HG03442 (cell line): Measurements from ENCODE around the gene EDC4.
A peak's percentile ranks its signal among the peaks of the same experiment; 100 is the strongest.
"Not testable (repeated sequence)": the region's sequence is repeated elsewhere in the genome, so short reads cannot be mapped to it uniquely, and the experiment has no call there.

Source experiments
- ATAC-seq: cut with Tn5 transposase; IDR thresholded peaks from one replicate; pipeline ENCODE4 v1.9.1; 2021; ENCODE audit warnings: mild to moderate bottlenecking, moderate library complexity; ENCODE audit not compliant: unreplicated experiment

Gene EDC4

DNA sequence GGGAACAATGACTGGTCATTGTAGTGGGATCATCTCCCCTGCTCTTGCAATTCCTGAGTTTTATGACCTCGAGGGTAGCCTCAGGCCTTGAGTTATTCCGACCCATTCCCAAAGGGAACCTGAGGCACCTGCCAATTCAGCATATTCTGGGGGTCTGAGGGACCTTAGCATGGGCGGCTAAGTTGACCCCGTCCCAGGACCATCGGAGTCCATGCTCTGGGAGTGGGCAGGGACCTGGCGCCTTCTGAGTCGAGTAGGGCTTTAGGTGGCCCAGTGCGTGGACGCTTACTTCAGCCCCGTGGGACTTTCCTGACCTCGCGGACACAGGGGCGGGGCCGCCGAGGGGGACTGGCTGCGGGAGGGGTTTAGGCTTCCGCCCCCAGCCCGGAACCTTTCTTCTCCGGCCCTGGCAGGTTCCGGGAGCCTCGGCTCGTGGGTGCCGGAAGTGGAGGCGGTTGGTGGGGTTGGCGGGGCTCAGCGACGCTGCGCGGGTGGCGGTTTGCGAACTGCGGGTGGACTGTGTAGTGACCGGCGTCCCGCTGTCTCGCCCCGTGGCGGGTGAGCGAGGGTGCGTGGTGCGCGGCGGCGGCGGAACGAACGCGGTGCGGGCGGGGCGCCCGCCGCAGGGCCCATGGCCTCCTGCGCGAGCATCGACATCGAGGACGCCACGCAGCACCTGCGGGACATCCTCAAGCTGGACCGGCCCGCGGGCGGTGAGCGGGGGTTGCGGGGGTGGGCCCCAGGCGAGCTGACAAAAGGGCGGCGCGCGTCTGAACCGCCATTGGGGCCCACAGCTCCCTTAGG lies at the start of gene EDC4:
TSS of gene EDC4 (plus strand) at position 422 of the 804 bp plus-strand sequence. CDS start at position 632, 210 bp downstream.
- peak; percentile 74 for ATAC-seq

DNA sequence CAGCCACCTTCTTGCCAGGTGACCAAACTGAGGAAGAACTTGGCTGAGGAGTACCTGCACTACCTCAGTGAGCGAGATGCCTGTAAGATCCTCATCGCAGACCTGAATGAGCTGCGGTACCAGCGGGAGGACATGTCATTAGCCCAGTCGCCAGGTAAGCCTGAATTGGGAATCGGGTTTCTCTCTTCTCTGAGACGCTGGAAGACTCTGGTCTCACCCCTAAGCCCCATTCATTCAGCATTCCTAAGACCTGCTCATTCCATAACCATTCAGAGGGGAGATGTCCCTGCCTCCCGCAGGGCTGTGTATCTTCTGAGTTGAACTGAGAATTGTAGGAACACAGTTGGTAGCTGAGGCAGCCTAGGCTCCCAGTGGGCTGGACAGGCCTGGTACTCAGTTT lies 47.7 kb upstream of the EDC4 start:
- no peak for ATAC-seq

- no peak for ATAC-seq
Observed at GRCh38 chr16:67825906-67826305, 46.9 kb upstream of the EDC4 start.

GRCh38 chr16:67828651-67829050 lies 44.2 kb upstream of the EDC4 start:
- ATAC-seq, result no peak

GRCh38 chr16:67833030-67833414 lies 39.8 kb upstream of the EDC4 start:
- ATAC-seq, result no peak

GRCh38 chr16:67833415-67834241 lies 39.2 kb upstream of the EDC4 start:
- ATAC-seq, result peak; percentile 96

DNA sequence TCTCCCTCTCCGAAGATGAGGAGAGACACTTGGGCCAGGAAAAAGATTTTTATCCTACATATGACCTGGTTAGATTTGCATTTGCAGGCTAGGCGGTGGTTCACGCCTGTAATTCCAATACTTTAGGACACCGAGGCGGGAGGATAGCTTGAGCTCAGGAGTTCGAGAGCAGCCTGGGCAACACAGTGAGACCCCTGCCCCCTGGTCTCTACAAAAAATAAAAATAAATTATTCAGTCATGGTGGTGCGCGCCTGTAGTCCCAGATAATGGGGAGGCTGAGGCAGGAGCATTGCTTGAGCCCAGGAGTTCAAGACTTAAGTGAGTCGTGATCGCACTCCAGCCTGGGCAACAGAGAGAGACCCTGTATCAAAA lies 38.6 kb upstream of the EDC4 start:
- no peak for ATAC-seq

- ATAC-seq, result not testable (repeated sequence)
Observed at GRCh38 chr16:67837190-67837589, 35.7 kb upstream of the EDC4 start.

DNA sequence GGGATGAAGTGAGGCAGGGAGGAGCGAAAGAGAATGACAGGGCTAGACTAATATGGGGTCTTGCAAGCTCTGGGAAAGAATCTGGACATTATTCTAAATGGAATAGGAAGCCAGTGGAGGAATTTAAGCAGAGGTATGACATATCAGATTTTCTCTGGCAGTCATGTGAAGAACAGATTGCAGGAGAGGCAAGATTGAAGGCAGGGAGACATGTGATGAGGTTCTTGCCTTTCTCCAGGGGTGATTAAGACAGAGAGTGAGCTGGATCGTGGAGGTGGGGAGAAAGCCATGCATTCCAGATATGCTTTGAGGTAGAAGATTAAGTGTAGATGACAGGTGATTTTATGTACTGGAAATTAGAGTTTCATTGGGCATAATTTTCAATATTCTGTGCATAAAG lies 35.0 kb upstream of the EDC4 start:
- ATAC-seq, result no peak

- no peak for ATAC-seq
Observed at GRCh38 chr16:67841198-67841815, 31.5 kb upstream of the EDC4 start.

GRCh38 chr16:67841816-67842508 lies 30.9 kb upstream of the EDC4 start, which contains the start of gene THAP11:
TSS of gene THAP11 (plus strand) at chr16:67842320. CDS start at chr16:67842555, 235 bp downstream.
- ATAC-seq, result peak; percentile 52

DNA sequence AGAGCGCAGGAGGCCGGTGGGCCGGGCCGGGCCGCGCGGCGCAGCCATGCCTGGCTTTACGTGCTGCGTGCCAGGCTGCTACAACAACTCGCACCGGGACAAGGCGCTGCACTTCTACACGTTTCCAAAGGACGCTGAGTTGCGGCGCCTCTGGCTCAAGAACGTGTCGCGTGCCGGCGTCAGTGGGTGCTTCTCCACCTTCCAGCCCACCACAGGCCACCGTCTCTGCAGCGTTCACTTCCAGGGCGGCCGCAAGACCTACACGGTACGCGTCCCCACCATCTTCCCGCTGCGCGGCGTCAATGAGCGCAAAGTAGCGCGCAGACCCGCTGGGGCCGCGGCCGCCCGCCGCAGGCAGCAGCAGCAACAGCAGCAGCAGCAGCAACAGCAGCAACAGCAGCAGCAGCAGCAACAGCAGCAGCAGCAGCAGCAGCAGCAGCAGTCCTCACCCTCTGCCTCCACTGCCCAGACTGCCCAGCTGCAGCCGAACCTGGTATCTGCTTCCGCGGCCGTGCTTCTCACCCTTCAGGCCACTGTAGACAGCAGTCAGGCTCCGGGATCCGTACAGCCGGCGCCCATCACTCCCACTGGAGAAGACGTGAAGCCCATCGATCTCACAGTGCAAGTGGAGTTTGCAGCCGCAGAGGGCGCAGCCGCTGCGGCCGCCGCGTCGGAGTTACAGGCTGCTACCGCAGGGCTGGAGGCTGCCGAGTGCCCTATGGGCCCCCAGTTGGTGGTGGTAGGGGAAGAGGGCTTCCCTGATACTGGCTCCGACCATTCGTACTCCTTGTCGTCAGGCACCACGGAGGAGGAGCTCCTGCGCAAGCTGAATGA lies 30.1 kb upstream of the EDC4 start:
- peak; percentile 5 for ATAC-seq

DNA sequence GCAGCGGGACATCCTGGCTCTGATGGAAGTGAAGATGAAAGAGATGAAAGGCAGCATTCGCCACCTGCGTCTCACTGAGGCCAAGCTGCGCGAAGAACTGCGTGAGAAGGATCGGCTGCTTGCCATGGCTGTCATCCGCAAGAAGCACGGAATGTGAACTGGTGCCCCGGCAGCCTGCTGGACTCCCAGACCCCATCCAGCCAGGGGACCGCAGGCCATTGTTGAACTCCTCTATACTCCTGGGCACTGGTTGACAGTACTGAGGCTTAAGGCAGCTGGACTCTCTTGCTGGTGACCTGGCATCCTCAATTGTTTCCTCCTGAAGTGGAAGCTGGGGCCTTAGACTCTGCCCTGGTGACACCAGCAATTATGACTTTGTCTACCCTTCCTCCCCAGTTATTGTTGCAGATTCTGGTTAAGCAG lies 29.5 kb upstream of the EDC4 start:
- no peak for ATAC-seq

GRCh38 chr16:67844497-67844896 lies 28.4 kb upstream of the EDC4 start:
- no peak for ATAC-seq

- ATAC-seq, result no peak
Observed at GRCh38 chr16:67845291-67846062, 27.4 kb upstream of the EDC4 start.

GRCh38 chr16:67846063-67846319 lies 26.9 kb upstream of the EDC4 start:
- no peak for ATAC-seq

GRCh38 chr16:67846320-67847063 lies 26.4 kb upstream of the EDC4 start, which contains the start of gene NUTF2:
TSS of gene NUTF2 (plus strand) at chr16:67846933. CDS start at chr16:67865131, 18,198 bp downstream.
- peak; percentile 46 for ATAC-seq

DNA sequence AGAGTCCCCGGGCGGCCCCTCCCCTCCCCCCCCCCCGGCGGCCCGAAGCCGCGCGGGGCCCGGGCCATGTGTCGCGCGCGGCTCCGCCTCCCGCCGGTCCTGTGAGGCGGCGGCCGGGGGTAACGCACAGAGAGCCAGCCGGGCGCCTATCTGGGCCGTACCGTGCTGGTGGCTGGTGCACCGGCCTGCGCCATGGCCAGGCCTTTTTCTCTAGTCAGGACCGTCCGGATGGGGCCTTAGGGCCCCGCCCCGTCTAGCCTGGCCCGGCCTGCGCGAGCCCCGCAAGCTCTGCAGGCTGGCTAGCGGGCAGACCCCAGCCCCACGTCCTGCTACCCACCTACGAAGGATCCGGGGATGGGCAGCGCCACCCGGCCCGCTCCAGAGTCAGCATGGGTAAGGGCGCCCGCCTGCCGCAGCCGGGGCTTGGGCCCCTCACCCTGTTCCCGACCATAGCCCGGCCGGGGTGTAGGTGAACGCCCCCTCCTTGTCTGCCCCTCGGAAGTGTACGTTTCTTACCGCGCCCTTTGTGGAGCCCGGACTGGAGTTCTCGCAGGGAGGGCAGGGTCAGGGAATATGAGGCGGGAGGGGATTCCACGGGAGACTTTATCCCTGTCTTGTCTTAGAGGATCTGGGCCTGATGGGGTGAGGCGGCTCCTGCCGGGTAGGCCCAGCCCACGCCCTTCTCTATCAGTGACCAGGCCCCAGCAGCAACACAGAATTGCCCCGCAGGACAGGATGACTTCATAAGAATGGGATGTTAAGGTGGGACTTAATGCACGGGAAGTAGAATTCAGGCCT lies 25.6 kb upstream of the EDC4 start, which contains the start of gene CENPT:
TSS of gene CENPT (minus strand) at position 630 of the 798 bp plus-strand sequence. CDS start 13,834 bp downstream, outside the sequence.
- peak; percentile 30 for ATAC-seq
